WTC11 (cell line): Measurements from ENCODE around the gene PHOSPHO1. TPM values are rescaled to one million over a fixed set of nuclear protein-coding genes. Genes with fewer than 3 reads are reported as not detected.

Experiments
- ATAC-seq: fragments of 200-7000 bp; cut with Tn5 transposase; 2 replicates; pipeline ENCODE4 v1.10.0; 2021; ENCODE audit warnings: mild to moderate bottlenecking, moderate library complexity
- CTCF ChIA-PET: fragments of 300-600 bp; sonication (Branson Sonifier 250); formaldehyde crosslinking; loops from one replicate; lab custom pipeline; 2021; ENCODE audit warnings: antibody characterized with exemption; lab: Charles Lee
- POLR2A ChIA-PET: fragments of 350-600 bp; sonication (Branson Sonifier 250); formaldehyde crosslinking; loops from one replicate; lab custom pipeline; 2021; ENCODE audit warnings: antibody characterized with exemption; lab: Charles Lee
- DNase-seq: peaks from one replicate; pipeline ENCODE4 v3.0.0; 2021; ENCODE audit warnings: low spot score
- H3K27ac Mint-ChIP-seq: 2 replicates; pipeline ENCODE4 v1.8.0; 2021; ENCODE audit warnings: mixed read lengths
- H3K27me3 Mint-ChIP-seq: 2 replicates; pipeline ENCODE4 v1.8.0; 2021; ENCODE audit warnings: low read depth, mild to moderate bottlenecking, moderate library complexity, mixed read lengths
- H3K36me3 Mint-ChIP-seq: 2 replicates; pipeline ENCODE4 v1.8.0; 2021; ENCODE audit warnings: mixed read lengths
- H3K4me1 Mint-ChIP-seq: 2 replicates; pipeline ENCODE4 v1.8.0; 2022; ENCODE audit warnings: mixed read lengths
- H3K4me3 Mint-ChIP-seq: 2 replicates; pipeline ENCODE4 v1.8.0; 2021; ENCODE audit warnings: mild to moderate bottlenecking, moderate library complexity, mixed read lengths
- H3K9me3 Mint-ChIP-seq: 2 replicates; pipeline ENCODE4 v1.8.0; 2021; ENCODE audit warnings: mixed read lengths
- ATF1 ChIP-seq: sonication (generic); formaldehyde crosslinking; IDR thresholded peaks from 2 replicates; pipeline ENCODE4 v1.8.1; 2023; ENCODE audit warnings: mild to moderate bottlenecking, moderate library complexity, missing genetic modification reagents
- CREB1 ChIP-seq: sonication (generic); formaldehyde crosslinking; IDR thresholded peaks from 2 replicates; pipeline ENCODE4 v1.8.0; 2023; ENCODE audit warnings: mild to moderate bottlenecking, missing genetic modification reagents
- CREM ChIP-seq: sonication (generic); formaldehyde crosslinking; IDR thresholded peaks from 2 replicates; pipeline ENCODE4 v1.8.1; 2022; ENCODE audit warnings: mild to moderate bottlenecking, missing genetic modification reagents, moderate library complexity
- ELF4 ChIP-seq: sonication (generic); formaldehyde crosslinking; IDR thresholded peaks from 2 replicates; pipeline ENCODE4 v1.8.1; 2022; ENCODE audit warnings: low read depth, mild to moderate bottlenecking, moderate library complexity, missing genetic modification reagents
- FOXJ3 ChIP-seq: sonication (generic); formaldehyde crosslinking; IDR thresholded peaks from 2 replicates; pipeline ENCODE4 v1.9.0; 2021; ENCODE audit warnings: missing genetic modification reagents, mild to moderate bottlenecking, borderline replicate concordance
- NFYB ChIP-seq: sonication (generic); formaldehyde crosslinking; conservative IDR thresholded peaks from 2 replicates; pipeline ENCODE4 v1.8.0; 2022; ENCODE audit warnings: low read depth, missing genetic modification reagents
- NR3C1 ChIP-seq: sonication (generic); formaldehyde crosslinking; conservative IDR thresholded peaks from 2 replicates; pipeline ENCODE4 v1.8.1; 2023; ENCODE audit warnings: low read depth, mild to moderate bottlenecking, missing genetic modification reagents
- OVOL2 ChIP-seq: fragments of 250-450 bp; sonication (Bioruptor Pico); IDR thresholded peaks from 2 replicates; pipeline ENCODE4 v1.9.0; 2021; ENCODE audit warnings: mild to moderate bottlenecking, borderline replicate concordance
- TP53 ChIP-seq: sonication (generic); formaldehyde crosslinking; IDR thresholded peaks from 2 replicates; pipeline ENCODE4 v1.8.1; 2023; ENCODE audit warnings: mild to moderate bottlenecking, missing genetic modification reagents
- ZBTB21 ChIP-seq: sonication (generic); formaldehyde crosslinking; IDR thresholded peaks from 2 replicates; pipeline ENCODE4 v1.8.1; 2023; ENCODE audit warnings: mild to moderate bottlenecking, missing genetic modification reagents, borderline replicate concordance
- ZNF138 ChIP-seq: sonication (generic); formaldehyde crosslinking; conservative IDR thresholded peaks from 2 replicates; pipeline ENCODE4 v1.8.1; 2022; ENCODE audit warnings: mild to moderate bottlenecking, moderate library complexity, missing genetic modification reagents
- total RNA-seq: library from RNA; stranded (reverse); gene quantifications from 3 replicates; pipeline ENCODE4 v1.2.3, GENCODE V29; 2021
- TF ChIP-seq, protein P1 (sequence below): sonication (generic); formaldehyde crosslinking; IDR thresholded peaks from 2 replicates; pipeline ENCODE4 v1.8.1; 2023; ENCODE audit warnings: mild to moderate bottlenecking, missing genetic modification reagents, borderline replicate concordance
- TF ChIP-seq, protein P2 (sequence below): sonication (generic); formaldehyde crosslinking; IDR thresholded peaks from 2 replicates; pipeline ENCODE4 v1.8.1; 2022; ENCODE audit warnings: low read depth, missing genetic modification reagents, borderline replicate concordance
- TF ChIP-seq, protein P3 (sequence below): fragments of 250-450 bp; sonication (Bioruptor Pico); IDR thresholded peaks from 2 replicates; pipeline ENCODE4 v1.9.0; 2021; ENCODE audit warnings: mild to moderate bottlenecking
- TF ChIP-seq, protein P4 (sequence below): sonication (generic); formaldehyde crosslinking; IDR thresholded peaks from 2 replicates; pipeline ENCODE4 v1.8.1; 2023; ENCODE audit warnings: mild to moderate bottlenecking, missing genetic modification reagents, moderate library complexity
- TF ChIP-seq, protein P5 (sequence below): fragments of 250-450 bp; sonication (Bioruptor Pico); conservative IDR thresholded peaks from 2 replicates; pipeline ENCODE4 v1.9.0; 2021; ENCODE audit warnings: mild to moderate bottlenecking

PHOSPHO1 gene
- total RNA-seq, 1 experiment from 2014 or later: 0.81 TPM

DNA sequence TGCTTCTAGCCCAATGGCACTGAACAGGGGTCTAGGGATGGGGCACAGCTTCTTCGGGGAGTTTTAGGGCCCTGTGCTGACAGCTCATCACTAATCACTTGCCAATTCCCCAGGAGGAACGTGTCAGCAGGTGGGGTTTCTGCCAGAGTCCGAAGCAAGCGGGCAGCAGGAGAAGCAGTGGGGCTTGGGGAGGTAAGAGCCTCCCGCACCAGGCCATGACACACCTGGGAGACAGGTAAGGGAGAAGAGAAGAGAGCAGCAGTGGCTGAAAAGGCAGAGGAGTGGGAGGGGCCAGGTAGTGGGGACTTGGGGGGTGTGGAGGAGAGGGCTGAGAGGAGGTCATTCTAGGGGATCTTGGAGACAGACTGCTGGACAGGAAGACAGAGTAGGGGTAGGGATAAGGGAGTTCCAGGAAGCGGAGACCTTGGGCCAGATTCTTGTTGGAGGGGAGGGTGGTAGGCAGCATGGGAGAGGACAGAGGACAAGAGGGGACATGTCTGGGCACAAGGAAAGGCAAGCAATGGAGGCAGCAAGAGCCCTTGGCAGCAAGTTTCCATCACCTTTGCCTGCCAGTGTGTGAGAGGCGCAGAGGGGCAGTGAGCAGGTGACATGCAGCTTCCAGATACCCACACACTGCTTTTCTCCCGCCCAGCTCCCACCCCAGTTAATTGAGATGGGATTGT lies 4.9 kb downstream of the PHOSPHO1 start (continued):
- TF ChIP-seq, protein P1, sequence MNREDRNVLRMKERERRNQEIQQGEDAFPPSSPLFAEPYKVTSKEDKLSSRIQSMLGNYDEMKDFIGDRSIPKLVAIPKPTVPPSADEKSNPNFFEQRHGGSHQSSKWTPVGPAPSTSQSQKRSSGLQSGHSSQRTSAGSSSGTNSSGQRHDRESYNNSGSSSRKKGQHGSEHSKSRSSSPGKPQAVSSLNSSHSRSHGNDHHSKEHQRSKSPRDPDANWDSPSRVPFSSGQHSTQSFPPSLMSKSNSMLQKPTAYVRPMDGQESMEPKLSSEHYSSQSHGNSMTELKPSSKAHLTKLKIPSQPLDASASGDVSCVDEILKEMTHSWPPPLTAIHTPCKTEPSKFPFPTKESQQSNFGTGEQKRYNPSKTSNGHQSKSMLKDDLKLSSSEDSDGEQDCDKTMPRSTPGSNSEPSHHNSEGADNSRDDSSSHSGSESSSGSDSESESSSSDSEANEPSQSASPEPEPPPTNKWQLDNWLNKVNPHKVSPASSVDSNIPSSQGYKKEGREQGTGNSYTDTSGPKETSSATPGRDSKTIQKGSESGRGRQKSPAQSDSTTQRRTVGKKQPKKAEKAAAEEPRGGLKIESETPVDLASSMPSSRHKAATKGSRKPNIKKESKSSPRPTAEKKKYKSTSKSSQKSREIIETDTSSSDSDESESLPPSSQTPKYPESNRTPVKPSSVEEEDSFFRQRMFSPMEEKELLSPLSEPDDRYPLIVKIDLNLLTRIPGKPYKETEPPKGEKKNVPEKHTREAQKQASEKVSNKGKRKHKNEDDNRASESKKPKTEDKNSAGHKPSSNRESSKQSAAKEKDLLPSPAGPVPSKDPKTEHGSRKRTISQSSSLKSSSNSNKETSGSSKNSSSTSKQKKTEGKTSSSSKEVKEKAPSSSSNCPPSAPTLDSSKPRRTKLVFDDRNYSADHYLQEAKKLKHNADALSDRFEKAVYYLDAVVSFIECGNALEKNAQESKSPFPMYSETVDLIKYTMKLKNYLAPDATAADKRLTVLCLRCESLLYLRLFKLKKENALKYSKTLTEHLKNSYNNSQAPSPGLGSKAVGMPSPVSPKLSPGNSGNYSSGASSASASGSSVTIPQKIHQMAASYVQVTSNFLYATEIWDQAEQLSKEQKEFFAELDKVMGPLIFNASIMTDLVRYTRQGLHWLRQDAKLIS (CRISPR knock-in tag): no peak
- TF ChIP-seq, protein P2, sequence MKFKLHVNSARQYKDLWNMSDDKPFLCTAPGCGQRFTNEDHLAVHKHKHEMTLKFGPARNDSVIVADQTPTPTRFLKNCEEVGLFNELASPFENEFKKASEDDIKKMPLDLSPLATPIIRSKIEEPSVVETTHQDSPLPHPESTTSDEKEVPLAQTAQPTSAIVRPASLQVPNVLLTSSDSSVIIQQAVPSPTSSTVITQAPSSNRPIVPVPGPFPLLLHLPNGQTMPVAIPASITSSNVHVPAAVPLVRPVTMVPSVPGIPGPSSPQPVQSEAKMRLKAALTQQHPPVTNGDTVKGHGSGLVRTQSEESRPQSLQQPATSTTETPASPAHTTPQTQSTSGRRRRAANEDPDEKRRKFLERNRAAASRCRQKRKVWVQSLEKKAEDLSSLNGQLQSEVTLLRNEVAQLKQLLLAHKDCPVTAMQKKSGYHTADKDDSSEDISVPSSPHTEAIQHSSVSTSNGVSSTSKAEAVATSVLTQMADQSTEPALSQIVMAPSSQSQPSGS (CRISPR knock-in tag): no peak
- TF ChIP-seq, protein P3, sequence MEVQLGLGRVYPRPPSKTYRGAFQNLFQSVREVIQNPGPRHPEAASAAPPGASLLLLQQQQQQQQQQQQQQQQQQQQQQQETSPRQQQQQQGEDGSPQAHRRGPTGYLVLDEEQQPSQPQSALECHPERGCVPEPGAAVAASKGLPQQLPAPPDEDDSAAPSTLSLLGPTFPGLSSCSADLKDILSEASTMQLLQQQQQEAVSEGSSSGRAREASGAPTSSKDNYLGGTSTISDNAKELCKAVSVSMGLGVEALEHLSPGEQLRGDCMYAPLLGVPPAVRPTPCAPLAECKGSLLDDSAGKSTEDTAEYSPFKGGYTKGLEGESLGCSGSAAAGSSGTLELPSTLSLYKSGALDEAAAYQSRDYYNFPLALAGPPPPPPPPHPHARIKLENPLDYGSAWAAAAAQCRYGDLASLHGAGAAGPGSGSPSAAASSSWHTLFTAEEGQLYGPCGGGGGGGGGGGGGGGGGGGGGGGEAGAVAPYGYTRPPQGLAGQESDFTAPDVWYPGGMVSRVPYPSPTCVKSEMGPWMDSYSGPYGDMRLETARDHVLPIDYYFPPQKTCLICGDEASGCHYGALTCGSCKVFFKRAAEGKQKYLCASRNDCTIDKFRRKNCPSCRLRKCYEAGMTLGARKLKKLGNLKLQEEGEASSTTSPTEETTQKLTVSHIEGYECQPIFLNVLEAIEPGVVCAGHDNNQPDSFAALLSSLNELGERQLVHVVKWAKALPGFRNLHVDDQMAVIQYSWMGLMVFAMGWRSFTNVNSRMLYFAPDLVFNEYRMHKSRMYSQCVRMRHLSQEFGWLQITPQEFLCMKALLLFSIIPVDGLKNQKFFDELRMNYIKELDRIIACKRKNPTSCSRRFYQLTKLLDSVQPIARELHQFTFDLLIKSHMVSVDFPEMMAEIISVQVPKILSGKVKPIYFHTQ (CRISPR knock-in tag): no peak
- TF ChIP-seq ZBTB21 (CRISPR knock-in tag): no peak
- TF ChIP-seq, protein P4, sequence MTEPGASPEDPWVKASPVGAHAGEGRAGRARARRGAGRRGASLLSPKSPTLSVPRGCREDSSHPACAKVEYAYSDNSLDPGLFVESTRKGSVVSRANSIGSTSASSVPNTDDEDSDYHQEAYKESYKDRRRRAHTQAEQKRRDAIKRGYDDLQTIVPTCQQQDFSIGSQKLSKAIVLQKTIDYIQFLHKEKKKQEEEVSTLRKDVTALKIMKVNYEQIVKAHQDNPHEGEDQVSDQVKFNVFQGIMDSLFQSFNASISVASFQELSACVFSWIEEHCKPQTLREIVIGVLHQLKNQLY (CRISPR knock-in tag): no peak
- TF ChIP-seq OVOL2 (CRISPR knock-in tag): no peak
- TF ChIP-seq, all 79 proteins: peak for 0

DNA sequence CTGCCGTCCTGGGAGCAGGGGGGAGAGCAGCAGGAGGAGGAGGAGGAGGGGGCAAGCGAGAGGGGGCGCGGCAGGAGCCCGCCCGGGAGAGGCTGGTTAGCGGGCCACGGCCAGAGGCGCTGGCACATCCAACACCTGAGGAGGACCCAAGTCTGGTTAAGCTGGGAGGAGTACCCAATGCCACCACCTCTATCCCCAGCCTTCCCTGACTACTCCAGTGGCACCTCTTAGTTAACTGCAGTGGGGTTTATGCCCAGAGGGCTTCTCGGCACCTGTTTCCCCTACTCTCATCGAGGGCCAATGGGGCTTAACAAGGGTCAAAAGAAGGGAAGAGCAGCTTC lies 5.6 kb downstream of the PHOSPHO1 start:
- CTCF ChIA-PET: interaction anchor here (0.8 to 3.2 kb wide), 12 partner anchors 7 to 170 kb away, joined by 3 to 13 read pairs (median 4); no protein-coding TSS in a partner anchor
- no peak for TF ChIP-seq TP53
- TF ChIP-seq, all 79 proteins: peak for 0
- peak overlapping the region; percentile 76 for H3K4me3 Mint-ChIP-seq
- DNase-seq (no peak), ATAC-seq (no peak)
- no peaks in the 10 kb centered on the region for H3K9me3 Mint-ChIP-seq
- H3K27me3 Mint-ChIP-seq: peaks cover 86% of the 10 kb centered on the region
- H3K4me1 Mint-ChIP-seq: peaks cover 28% of the 10 kb centered on the region
- H3K27ac Mint-ChIP-seq: no peak overlapping the region
- no peaks in the 10 kb centered on the region for H3K36me3 Mint-ChIP-seq
- POLR2A ChIA-PET: no interaction called here

DNA sequence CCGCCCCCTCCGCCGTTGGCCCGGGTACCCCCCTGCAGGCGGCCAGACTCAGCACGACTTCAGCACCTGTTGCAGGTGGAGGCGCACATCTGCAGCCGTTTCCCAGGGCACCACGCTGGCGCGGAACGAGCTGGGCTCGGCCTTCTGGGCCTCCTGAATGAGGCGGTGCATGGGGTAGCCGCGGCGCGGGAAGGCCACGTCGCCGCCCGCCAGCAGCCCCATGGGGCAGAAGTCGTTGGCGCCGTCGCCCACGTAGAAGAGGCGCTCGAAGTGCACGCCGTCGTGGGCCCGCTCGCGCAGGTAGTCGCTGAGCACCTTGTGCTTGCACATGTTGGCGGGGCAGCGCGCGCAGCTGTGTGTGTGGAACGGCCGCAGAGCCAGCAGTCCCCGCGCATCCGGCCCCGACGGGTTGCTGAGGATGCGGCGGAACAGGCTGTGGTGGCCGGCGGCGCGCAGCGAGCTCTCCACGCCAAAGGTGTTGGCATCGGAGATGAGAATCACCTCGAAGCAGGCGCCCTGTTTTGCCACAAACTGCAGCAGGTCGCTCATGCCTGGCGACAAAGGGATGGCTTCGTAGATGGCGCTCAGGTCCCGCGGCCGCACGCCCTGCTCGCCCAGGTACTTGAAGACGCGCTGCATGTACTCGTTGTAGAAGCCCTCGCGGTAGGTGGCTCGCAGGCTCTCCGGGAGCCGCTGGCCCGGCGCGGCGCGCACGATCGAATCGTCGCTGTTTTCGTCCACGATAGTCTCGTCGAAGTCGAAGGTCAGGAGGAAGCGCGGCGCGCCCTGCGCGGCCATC lies 6.2 kb downstream of the PHOSPHO1 start:
- H3K36me3 Mint-ChIP-seq: no peaks in the 10 kb centered on the region
- DNase-seq (peak; percentile 68), ATAC-seq (peak; percentile 9)
- ChIA-PET CTCF (interaction anchor here (0.6 to 3.2 kb wide), 24 partner anchors 8 to 267 kb away, joined by 3 to 13 read pairs (median 3); partner anchors contain the start of gene ABI3), POLR2A (no interaction called here)
- peak overlapping the region; percentile 76 for H3K4me3 Mint-ChIP-seq
- H3K9me3 Mint-ChIP-seq: no peaks in the 10 kb centered on the region
- H3K4me1 Mint-ChIP-seq: peaks cover 25% of the 10 kb centered on the region
- H3K27ac Mint-ChIP-seq: no peak overlapping the region
- H3K27me3 Mint-ChIP-seq: peaks cover 80% of the 10 kb centered on the region
- no peak for TF ChIP-seq ZNF138 (CRISPR knock-in tag)
- TF ChIP-seq, protein P4 (CRISPR knock-in tag): no peak
- no peak for TF ChIP-seq NR3C1 (CRISPR knock-in tag)
- 0 out of 2 replicates have a peak, but pooled peaks have one; percentile 54 for TF ChIP-seq ATF1
- TF ChIP-seq CREM (CRISPR knock-in tag): 0 out of 2 replicates have a peak, but pooled peaks have one; percentile 29
- 0 out of 2 replicates have a peak, but pooled peaks have one; percentile 12 for TF ChIP-seq ELF4 (CRISPR knock-in tag)
- no peak for TF ChIP-seq FOXJ3 (CRISPR knock-in tag)
- no peak for TF ChIP-seq NFYB (CRISPR knock-in tag)
- TF ChIP-seq, protein P5, sequence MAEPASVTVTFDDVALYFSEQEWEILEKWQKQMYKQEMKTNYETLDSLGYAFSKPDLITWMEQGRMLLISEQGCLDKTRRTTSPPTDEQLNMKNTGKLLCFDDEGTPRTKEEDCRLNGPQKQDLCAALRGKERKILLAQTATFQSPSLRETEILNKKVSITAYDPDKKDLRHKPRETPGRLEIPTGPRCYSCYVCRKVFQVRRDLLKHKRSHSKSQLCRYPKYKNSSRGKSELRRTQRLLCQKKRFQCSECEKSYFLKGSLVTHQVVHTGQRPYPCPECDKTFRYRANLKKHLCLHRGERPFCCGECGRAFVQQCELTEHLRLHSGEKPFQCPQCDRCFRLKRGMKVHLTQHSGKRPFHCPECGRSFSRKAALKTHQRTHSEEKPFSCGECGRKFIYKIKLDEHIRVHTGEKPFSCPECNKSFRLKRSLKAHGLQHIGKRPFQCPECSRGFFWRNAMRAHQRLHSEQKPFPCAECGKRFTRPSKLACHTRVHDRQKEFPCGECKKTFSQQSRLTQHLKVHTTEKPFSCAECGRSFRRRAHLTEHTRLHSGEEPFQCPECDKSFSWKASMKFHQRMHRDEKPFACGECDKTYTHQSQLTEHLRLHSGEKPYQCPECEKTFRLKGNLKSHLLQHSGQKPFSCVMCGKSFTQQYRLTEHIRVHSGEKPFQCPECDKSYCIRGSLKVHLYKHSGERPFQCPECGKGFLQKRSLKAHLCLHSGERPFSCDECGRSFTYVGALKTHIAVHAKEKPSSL (CRISPR knock-in tag): no peak
- peak; percentile 27; the same call in 1 of the 2 replicates for TF ChIP-seq CREB1 (CRISPR knock-in tag)
